ENCODE measurements around the gene SERPINH1. TPM values are rescaled to one million over a fixed set of nuclear protein-coding genes. Genes with fewer than 3 reads are reported as not detected.

Gene SERPINH1
- total and polyA plus RNA-seq, 2 donors (not counting 3 experiments of a cell fraction or from before 2014, with no cell fraction given): 409 to 816 TPM

DNA sequence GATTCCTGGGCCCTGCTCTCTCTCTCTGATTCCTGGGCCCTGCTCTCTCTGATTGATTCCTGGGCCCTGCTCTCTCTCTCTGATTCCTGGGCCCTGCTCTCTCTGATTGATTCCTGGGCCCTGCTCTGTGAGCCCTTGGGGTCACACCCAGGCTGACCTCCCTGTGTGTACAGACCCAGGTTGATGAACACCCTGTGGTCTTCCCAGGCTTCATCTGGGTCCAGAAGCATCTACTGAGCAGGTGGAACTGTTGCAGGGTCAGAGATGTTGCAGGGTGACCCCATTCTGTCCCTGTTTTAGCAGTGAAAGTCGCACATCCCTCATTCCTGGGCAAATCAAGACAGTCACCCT, 20.0 kb upstream of the SERPINH1 start:
- H3K36me3 ChIP-seq (ENCODE audit: control insufficient read depth in 2 of 2, extremely low read depth in 1 of 2, insufficient read depth in 2 of 2, low read length in 2 of 2): no peaks in the 10 kb centered on the region
- H3K27me3 ChIP-seq (ENCODE audit: control insufficient read depth in 2 of 2, insufficient read depth in 2 of 2, low read length in 2 of 2): peaks cover 0 to 2% of the 10 kb centered on the region in 2 experiments
- no peak overlapping the region for H3K9ac ChIP-seq (replicated peaks; ENCODE audit: extremely low read depth, insufficient read depth, low read length)
- ChIA-PET CTCF (no interaction called here), POLR2A (no interaction called here)
- FAIRE-seq (no peak), DNase-seq (ENCODE audit: low read depth, low spot score) (no peak)
- H3K27ac ChIP-seq (ENCODE audit: insufficient read depth, low read depth, low read length): no peak overlapping the region
- no peak overlapping the region for H2AFZ ChIP-seq (ENCODE audit: low read depth, low read length)
- H3K9me3 ChIP-seq (replicated peaks; ENCODE audit: control insufficient read depth, insufficient read depth, low read length): no peaks in the 10 kb centered on the region
- no peak overlapping the region for H3K4me2 ChIP-seq (ENCODE audit: insufficient read depth, low read length)
- TF ChIP-seq GATA2 (IDR thresholded peaks at IDR 0.05; ENCODE audit: insufficient read depth, insufficient read length, low read depth, low read length) (no peak), MYC (IDR thresholded peaks at IDR 0.05; ENCODE audit: low read depth, low read length) (no peak), EZH2 (IDR thresholded peaks at IDR 0.05; ENCODE audit: borderline replicate concordance, low read depth, low read length, severe bottlenecking) (no peak), JUN (IDR thresholded peaks at IDR 0.05; ENCODE audit: borderline replicate concordance, insufficient read depth, insufficient read length, low read depth) (no peak), FOS (IDR thresholded peaks at IDR 0.05; ENCODE audit: borderline replicate concordance, insufficient read depth, low read length) (no peak), POLR2A (IDR thresholded peaks at IDR 0.05; ENCODE audit: low read depth, low read length) (no peak), POLR2AphosphoS5 (IDR thresholded peaks at IDR 0.05; ENCODE audit: insufficient read depth, low read depth, low read length) (no peak)
- TF ChIP-seq, protein P1, sequence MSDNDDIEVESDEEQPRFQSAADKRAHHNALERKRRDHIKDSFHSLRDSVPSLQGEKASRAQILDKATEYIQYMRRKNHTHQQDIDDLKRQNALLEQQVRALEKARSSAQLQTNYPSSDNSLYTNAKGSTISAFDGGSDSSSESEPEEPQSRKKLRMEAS (IDR thresholded peaks at IDR 0.05; ENCODE audit: insufficient read depth, insufficient read length): no peak
- TF ChIP-seq, protein P2, sequence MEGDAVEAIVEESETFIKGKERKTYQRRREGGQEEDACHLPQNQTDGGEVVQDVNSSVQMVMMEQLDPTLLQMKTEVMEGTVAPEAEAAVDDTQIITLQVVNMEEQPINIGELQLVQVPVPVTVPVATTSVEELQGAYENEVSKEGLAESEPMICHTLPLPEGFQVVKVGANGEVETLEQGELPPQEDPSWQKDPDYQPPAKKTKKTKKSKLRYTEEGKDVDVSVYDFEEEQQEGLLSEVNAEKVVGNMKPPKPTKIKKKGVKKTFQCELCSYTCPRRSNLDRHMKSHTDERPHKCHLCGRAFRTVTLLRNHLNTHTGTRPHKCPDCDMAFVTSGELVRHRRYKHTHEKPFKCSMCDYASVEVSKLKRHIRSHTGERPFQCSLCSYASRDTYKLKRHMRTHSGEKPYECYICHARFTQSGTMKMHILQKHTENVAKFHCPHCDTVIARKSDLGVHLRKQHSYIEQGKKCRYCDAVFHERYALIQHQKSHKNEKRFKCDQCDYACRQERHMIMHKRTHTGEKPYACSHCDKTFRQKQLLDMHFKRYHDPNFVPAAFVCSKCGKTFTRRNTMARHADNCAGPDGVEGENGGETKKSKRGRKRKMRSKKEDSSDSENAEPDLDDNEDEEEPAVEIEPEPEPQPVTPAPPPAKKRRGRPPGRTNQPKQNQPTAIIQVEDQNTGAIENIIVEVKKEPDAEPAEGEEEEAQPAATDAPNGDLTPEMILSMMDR (IDR thresholded peaks at IDR 0.05; ENCODE audit: extremely low read depth in 1 of 2, insufficient read depth in 1 of 2, low read depth in 1 of 2, low read length in 2 of 2): no peak
- dilution Hi-C loops (cut with MboI; ENCODE audit: extremely low pct_ligation_motif_present, low sequenced_read_pairs) (no loop called here), intact Hi-C loops (cut with micrococcal nuclease) (no loop called here)
- H3K79me2 ChIP-seq (ENCODE audit: control insufficient read depth, insufficient read depth, low read length): no peaks in the 10 kb centered on the region
- no peaks in the 10 kb centered on the region for H3K9me1 ChIP-seq (replicated peaks; ENCODE audit: control insufficient read depth, extremely low read depth, insufficient read depth, low read length)
- no TSS peak for BruUV-seq (replicated peaks)
- no peaks in the 10 kb centered on the region for H4K20me1 ChIP-seq (replicated peaks; ENCODE audit: control insufficient read depth, extremely low read depth, insufficient read depth, low read length)
- H3K4me3 ChIP-seq (replicated peaks in 1 of 3; ENCODE audit: insufficient read depth in 1 of 3, low read depth in 1 of 3, low read length in 3 of 3): no peak overlapping the region
- peaks cover 4% of the 10 kb centered on the region for H3K4me1 ChIP-seq (ENCODE audit: control insufficient read depth, extremely low read depth, insufficient read depth, low read length)
